ENCODE results near the gene FYN. TPM values are rescaled to one million over a fixed set of nuclear protein-coding genes. Genes with fewer than 3 reads are reported as not detected.
A peak's percentile ranks its signal among the peaks of the same experiment; 100 is the strongest.

Gene FYN
- total RNA-seq, 2 donors from 2014 or later: 287 to 304 TPM

GRCh38 chr6:111736005-111736608, 137.1 kb downstream of the FYN start:
- ATAC-seq (peak in 1 of 2 donors; percentile 28), DNase-seq (ENCODE audit: low spot score in 2 of 2) (no peak)
- Mint-ChIP-seq H3K27ac (peak overlapping the region; percentile 51 to 73), H3K9me3 (peaks cover 0 to 11% of the 10 kb centered on the region in 2 donors), H3K36me3 (peaks cover 42 to 84% of the 10 kb centered on the region in 2 donors)

DNA sequence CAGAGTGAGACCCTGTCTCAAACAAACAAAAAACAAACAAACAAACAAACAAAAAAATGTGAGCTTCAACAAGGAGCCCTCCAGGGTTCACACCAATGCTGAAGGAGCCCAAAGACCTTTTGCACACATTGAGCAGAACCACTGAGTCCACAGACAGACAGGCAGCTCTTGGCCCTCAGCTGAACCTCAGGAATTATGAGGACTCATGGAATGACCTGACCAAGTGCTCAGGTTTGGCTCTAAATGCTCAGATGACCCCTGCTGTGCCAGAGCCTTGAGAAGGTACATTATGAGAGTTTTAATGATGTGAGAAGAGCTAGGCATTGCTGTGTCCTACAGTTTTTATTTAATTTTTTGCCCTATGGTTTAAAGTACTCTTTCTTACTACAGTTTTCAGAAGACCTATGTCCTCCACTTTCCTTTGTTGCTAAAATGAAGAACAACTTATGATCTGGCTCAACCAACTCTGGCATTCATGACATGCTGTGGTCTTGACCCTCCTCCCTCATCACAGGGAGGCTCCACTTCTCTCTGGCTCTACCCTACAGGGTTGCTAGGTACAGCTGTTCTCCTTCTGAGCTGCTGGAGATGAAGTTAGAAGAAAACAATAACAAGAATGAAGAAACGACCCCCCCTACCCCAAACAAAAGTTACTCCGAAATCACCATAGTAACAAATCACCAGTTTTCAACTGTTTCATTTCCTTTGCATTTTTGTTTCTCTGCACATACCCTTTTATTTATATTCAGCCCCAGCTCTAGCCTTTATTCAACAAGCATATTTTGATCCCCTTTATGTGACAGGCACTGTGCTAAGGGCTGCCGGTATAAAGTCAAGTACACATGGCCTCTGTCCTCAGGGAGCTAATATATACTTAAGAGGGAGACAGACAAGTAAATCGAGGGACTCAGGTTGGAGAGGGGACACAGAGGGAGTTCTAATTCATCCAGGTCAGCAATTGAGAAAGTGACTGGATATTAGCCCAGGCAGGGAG, 138.9 kb downstream of the FYN start:
- H3K27ac Mint-ChIP-seq: peak overlapping the region; percentile 73 to 87
- DNase-seq (ENCODE audit: low spot score in 2 of 2): no peak
- peaks cover 46 to 82% of the 10 kb centered on the region in 2 donors for H3K36me3 Mint-ChIP-seq
- peaks cover 4 to 17% of the 10 kb centered on the region in 2 donors for H3K9me3 Mint-ChIP-seq
- ATAC-seq: no peak

- H3K9me3 Mint-ChIP-seq: peaks cover 7 to 22% of the 10 kb centered on the region in 2 donors
- H3K27ac Mint-ChIP-seq: peak overlapping the region; percentile 24 to 69
- H3K36me3 Mint-ChIP-seq: peaks cover 45 to 87% of the 10 kb centered on the region in 2 donors
- ATAC-seq (no peak), DNase-seq (ENCODE audit: low spot score in 2 of 2) (no peak)
Observed at GRCh38 chr6:111732390-111732789, 140.9 kb downstream of the FYN start.

DNA sequence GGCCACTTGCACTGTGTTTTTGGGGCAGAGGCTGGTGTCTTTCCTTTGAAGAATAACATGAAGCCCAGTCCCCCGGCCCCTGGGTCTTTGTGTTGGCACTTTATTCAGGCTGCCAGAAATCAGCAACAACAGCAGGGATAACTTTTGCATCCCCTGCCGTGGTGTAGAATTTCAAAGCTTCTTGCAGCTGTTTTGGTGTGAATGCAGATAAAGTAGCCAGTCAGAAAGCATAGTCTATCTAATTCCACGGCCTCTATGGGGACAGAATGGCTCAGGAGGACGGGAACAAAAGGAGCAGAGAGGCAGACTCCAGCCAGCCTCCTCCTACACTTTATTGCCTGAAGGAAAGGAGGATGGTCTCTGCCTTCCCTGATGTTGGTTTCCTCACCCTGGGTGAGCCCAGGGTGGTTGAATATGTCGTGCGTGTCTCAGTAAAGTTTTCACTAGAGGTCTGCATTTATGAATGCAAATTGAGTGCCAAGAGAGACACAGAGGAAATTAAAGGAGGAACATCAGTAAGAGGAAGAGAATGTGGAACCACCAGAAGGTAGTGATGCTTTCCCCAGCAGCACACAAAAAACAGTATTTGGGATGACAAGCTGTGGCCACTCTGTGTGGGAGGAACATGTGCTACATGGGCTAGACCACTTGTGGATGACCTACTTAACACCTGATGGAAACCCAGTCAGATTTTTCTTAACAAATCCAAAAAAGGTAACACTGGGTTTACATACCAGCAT, 141.6 kb downstream of the FYN start:
- Mint-ChIP-seq H3K36me3 (peaks cover 40 to 89% of the 10 kb centered on the region in 2 donors), H3K9me3 (peaks cover 7 to 22% of the 10 kb centered on the region in 2 donors), H3K27ac (peak overlapping the region; percentile 69 to 72)
- ATAC-seq (peak; percentile 16 to 52), DNase-seq (ENCODE audit: low spot score in 2 of 2) (no peak)

DNA sequence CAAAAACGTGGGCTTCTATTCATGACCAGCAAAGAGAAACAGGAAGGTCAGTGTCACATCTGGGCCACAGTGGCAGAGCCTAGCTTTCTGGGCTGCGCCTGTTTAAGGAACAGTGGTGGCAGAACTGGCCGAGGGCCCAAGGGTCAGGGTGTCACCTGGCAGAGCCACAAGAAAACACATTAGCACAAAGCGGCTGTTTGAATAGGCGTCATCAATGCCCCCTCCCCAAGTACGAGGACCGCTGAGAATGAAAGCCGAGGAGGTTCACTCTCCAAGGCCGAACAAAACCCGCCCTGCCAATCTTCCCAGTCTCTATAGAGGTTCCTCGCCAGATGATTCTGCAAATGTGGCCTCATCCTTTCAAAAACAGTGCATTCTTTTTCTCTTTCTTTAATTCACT, 142.4 kb downstream of the FYN start:
- Mint-ChIP-seq H3K27ac (peak overlapping the region; percentile 50 to 69), H3K36me3 (peaks cover 38 to 89% of the 10 kb centered on the region in 2 donors), H3K9me3 (peaks cover 7 to 22% of the 10 kb centered on the region in 2 donors)
- ATAC-seq (no peak), DNase-seq (ENCODE audit: low spot score in 2 of 2) (no peak)

DNA sequence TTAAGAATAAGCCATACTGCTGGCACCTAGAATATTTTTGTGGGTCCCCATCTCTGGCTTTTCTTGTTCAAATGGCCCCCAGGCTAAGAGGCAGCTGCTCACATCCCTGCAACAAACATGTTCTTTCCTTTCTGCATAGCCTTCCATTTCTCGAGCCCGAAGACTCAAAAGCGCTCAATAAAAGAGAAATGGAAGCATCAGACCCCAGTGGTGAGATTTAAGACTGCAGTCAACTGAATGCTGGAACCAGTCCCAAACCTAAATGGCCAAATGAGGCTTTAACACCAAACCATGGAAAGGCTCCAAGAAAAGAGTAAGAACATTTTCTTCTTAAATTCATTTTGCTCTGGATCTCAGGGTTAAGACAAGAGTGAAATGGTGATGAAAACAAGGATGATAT, 145.4 kb downstream of the FYN start:
- ATAC-seq (no peak), DNase-seq (ENCODE audit: low spot score in 2 of 2) (no peak)
- no peak overlapping the region for H3K27ac Mint-ChIP-seq
- H3K36me3 Mint-ChIP-seq: peaks cover 20 to 68% of the 10 kb centered on the region in 2 donors
- H3K9me3 Mint-ChIP-seq: peaks cover 7 to 10% of the 10 kb centered on the region in 2 donors

DNA sequence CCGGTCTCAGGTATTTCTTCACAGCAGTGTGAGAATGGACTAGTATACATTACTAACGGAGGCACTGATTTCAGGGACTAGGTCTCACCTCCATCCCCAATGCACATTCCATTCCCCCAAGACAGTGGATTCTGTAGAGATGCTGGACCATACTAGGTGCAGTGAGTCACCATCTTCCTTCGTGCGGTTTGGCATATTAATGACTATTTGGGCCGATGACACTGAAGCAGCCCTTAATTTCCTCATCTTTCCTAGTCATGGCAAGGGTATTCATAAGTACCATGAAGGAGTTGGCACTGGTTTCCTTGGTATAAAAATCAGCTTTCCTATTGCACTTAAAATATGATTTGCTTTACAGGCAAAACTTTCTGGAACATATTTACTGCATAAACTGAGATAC, 146.2 kb downstream of the FYN start:
- Mint-ChIP-seq H3K27ac (peak overlapping the region; percentile 9 to 41), H3K9me3 (peaks cover 7 to 10% of the 10 kb centered on the region in 2 donors), H3K36me3 (peaks cover 20 to 68% of the 10 kb centered on the region in 2 donors)
- ATAC-seq: no peak
- no peak for DNase-seq (ENCODE audit: low spot score in 2 of 2)

DNA sequence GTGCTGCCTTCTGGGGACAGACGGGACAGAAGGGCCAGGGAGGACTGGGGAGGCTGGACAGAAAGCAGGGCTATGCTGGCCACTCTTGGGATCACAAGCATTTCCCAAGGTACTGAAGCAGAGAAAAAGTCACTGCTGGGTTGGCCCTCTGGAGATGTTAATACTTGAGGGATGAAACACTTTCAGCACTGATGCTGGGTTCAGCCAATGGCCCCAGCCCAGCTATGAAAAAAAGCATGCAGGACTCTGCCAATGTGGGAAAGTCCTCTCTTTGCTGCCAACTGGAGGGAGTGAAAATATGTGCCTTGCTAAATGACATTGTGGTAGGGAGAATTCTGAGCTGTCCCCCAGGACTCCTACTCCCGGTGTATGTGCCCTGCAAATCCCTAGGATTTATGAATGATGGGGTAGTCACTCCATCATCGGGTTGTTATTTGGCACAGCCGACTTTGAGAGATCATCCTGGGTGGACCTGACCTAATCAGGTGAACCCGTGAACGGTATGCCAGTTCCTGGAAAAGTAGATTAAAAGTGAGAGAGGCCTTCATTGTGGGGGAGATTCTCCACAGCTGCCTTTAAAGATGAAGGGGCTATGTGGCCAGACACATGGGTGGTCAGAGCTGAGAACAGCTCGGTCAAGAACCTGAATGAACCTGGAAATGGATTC, 147.7 kb downstream of the FYN start:
- ATAC-seq: peak in 1 of 2 donors; percentile 13
- peaks cover 19 to 68% of the 10 kb centered on the region in 2 donors for H3K36me3 Mint-ChIP-seq

GRCh38 chr6:111724505-111724904, 148.7 kb downstream of the FYN start:
- Mint-ChIP-seq H3K9me3 (peaks cover 3 to 4% of the 10 kb centered on the region in 2 donors), H3K36me3 (peaks cover 22 to 66% of the 10 kb centered on the region in 2 donors), H3K27ac (peak overlapping the region; percentile 51 to 86)
- DNase-seq (ENCODE audit: low spot score in 2 of 2) (no peak), ATAC-seq (peak; percentile 59 to 61)

More for the DNA sequence above, 147.7 kb downstream of the FYN start:
- Mint-ChIP-seq H3K27ac (peak overlapping the region; percentile 51 to 87), H3K9me3 (peaks cover 7 to 10% of the 10 kb centered on the region in 2 donors)
- no peak for DNase-seq (ENCODE audit: low spot score in 2 of 2)

GRCh38 chr6:111724039-111724438, 149.2 kb downstream of the FYN start:
- peaks cover 3 to 4% of the 10 kb centered on the region in 2 donors for H3K9me3 Mint-ChIP-seq
- peak; percentile 6 to 7 for ATAC-seq
- peaks cover 25 to 69% of the 10 kb centered on the region in 2 donors for H3K36me3 Mint-ChIP-seq
- H3K27ac Mint-ChIP-seq: peak overlapping the region; percentile 51 to 58
- DNase-seq (ENCODE audit: low spot score in 2 of 2): no peak

GRCh38 chr6:111723412-111723970, 149.8 kb downstream of the FYN start:
- no peak overlapping the region for H3K27ac Mint-ChIP-seq
- no peak for ATAC-seq
- H3K36me3 Mint-ChIP-seq: peaks cover 29 to 73% of the 10 kb centered on the region in 2 donors
- no peak for DNase-seq (ENCODE audit: low spot score in 2 of 2)
- H3K9me3 Mint-ChIP-seq: peaks cover 2 to 3% of the 10 kb centered on the region in 2 donors

GRCh38 chr6:111722179-111722731, 151.0 kb downstream of the FYN start:
- H3K36me3 Mint-ChIP-seq: peaks cover 28 to 71% of the 10 kb centered on the region in 2 donors
- no peak overlapping the region for H3K27ac Mint-ChIP-seq
- ATAC-seq: no peak

DNA sequence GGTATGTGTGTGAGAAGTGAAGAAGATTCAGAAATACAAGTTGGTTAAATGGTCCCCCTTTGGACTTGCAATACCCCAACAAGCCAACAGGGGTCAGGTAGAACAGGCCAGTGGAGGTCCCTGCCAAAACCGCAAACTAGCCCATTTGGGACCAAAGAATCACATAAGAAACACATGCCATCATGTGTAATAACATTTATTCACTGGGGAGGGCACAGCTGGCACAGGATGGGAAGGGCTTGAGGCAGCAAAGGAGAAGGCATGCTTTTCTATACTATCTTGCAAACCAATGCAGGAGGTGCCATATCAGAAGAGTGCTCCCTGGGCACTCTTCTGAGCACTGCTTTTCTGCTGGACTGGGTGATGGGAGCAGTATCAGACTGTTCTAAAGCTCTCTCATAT, 151.5 kb downstream of the FYN start:
- Mint-ChIP-seq H3K36me3 (peaks cover 28 to 66% of the 10 kb centered on the region in 2 donors), H3K9me3 (no peaks in the 10 kb centered on the region), H3K27ac (peak overlapping the region; percentile 18 to 86)
- ATAC-seq (no peak), DNase-seq (ENCODE audit: low spot score in 2 of 2) (peak in 1 of 2 donors; percentile 57)

More at GRCh38 chr6:111722179-111722731, 151.0 kb downstream of the FYN start:
- no peak for DNase-seq (ENCODE audit: low spot score in 2 of 2)
- H3K9me3 Mint-ChIP-seq: no peaks in the 10 kb centered on the region

DNA sequence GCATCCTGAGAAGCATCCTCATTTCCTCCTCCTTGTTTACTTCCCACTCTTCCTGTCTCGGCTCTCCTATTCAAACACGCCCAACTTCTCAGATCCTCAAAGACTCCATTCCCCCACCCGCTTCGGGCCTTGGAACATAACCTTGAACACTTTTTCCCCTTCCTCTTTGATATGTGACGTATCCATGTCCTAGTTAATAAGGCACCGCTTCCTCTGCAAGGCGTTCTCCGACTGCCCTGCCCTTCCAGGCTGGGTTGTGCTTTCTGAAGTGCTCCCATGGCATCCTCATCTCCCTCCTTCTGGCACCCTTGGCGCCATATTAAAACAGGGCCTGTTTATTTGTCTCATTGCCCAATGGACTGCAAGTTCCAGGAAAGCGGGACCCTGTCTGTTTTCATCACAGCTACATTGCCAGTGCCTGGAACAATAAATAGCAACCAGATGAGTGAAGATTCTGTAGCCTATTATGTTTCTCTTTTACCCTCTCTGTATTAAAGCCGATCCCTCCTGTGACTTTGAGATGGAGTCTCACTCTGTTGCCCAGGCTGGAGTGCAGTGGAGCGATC, 152.2 kb downstream of the FYN start:
- ATAC-seq (no peak), DNase-seq (ENCODE audit: low spot score in 2 of 2) (no peak)
- peaks cover 28 to 63% of the 10 kb centered on the region in 2 donors for H3K36me3 Mint-ChIP-seq
- H3K9me3 Mint-ChIP-seq: no peaks in the 10 kb centered on the region
- H3K27ac Mint-ChIP-seq: peak overlapping the region; percentile 18 to 86

DNA sequence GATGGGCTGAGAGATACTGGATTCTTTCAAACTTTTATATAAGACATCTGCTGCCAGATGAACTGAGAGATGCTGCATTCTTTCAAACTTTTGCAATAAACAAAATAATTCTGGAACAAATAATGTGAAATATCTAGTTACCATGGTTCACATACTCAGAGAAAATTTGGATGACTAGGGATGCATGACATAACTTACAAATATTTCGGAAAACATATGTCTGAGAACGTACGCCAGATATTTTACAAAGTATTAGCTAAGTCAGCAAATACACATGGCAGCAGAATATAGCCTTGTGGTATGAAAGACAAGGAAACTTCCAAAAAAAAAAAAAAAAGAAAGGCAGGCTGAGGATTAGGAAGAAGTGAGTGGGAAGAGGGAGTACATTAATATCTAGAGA, 154.3 kb downstream of the FYN start:
- no peaks in the 10 kb centered on the region for H3K9me3 Mint-ChIP-seq
- no peak for ATAC-seq
- peaks cover 45 to 73% of the 10 kb centered on the region in 2 donors for H3K36me3 Mint-ChIP-seq
- peak overlapping the region; percentile 78 to 89 for H3K27ac Mint-ChIP-seq
- DNase-seq (ENCODE audit: low spot score in 2 of 2): no peak

Measured in activated naive CD4-positive, alpha-beta T cell treated with anti-CD3 and anti-CD28 coated beads, Interleukin-2, amount 50 U/mL, for 72 hours (primary cell).